Measurements from ENCODE around the gene GBP5.
"Not testable (repeated sequence)": the region's sequence is repeated elsewhere in the genome, so short reads cannot be mapped to it uniquely, and the experiment has no call there.

Gene GBP5

GRCh38 chr1:89272269-89273041 is at the start of gene GBP5:
TSS of gene GBP5 (minus strand) at chr1:89272860. CDS start at chr1:89269555, 3,305 bp downstream.
- DNase-seq (ENCODE audit: low read depth in 2 of 2): peak in 1 of 2 donors; percentile 41

GRCh38 chr1:89322402-89322801 is 49.7 kb upstream of the GBP5 start:
- no peak for DNase-seq (ENCODE audit: low read depth in 2 of 2)

- no peak for DNase-seq (ENCODE audit: low read depth in 2 of 2)
Measured at GRCh38 chr1:89312572-89312971, 39.9 kb upstream of the GBP5 start.

GRCh38 chr1:89311757-89312156 is 39.1 kb upstream of the GBP5 start:
- no peak for DNase-seq (ENCODE audit: low read depth in 2 of 2)

- DNase-seq (ENCODE audit: low read depth in 2 of 2): no peak
Measured at GRCh38 chr1:89310976-89311375, 38.3 kb upstream of the GBP5 start.

GRCh38 chr1:89310505-89310904 is 37.8 kb upstream of the GBP5 start:
- DNase-seq (ENCODE audit: low read depth in 2 of 2): no peak

GRCh38 chr1:89309828-89310227 is 37.2 kb upstream of the GBP5 start:
- no peak for DNase-seq (ENCODE audit: low read depth in 2 of 2)

GRCh38 chr1:89306273-89306672 is 33.6 kb upstream of the GBP5 start:
- DNase-seq (ENCODE audit: low read depth in 2 of 2): no peak

- no peak for DNase-seq (ENCODE audit: low read depth in 2 of 2)
Measured at GRCh38 chr1:89305493-89305892, 32.8 kb upstream of the GBP5 start.

GRCh38 chr1:89304572-89305230 is 32.0 kb upstream of the GBP5 start:
- no peak for DNase-seq (ENCODE audit: low read depth in 2 of 2)

- DNase-seq (ENCODE audit: low read depth in 2 of 2): no peak
Measured at GRCh38 chr1:89302697-89303332, 30.2 kb upstream of the GBP5 start.

GRCh38 chr1:89299739-89300463 is 27.2 kb upstream of the GBP5 start:
- DNase-seq (ENCODE audit: low read depth in 2 of 2): not testable (repeated sequence)

- no peak for DNase-seq (ENCODE audit: low read depth in 2 of 2)
Measured at GRCh38 chr1:89298461-89298860, 25.8 kb upstream of the GBP5 start.

- DNase-seq (ENCODE audit: low read depth in 2 of 2): no peak
Measured at GRCh38 chr1:89295187-89295586, 22.5 kb upstream of the GBP5 start.

GRCh38 chr1:89291276-89291675 is 18.6 kb upstream of the GBP5 start:
- no peak for DNase-seq (ENCODE audit: low read depth in 2 of 2)

GRCh38 chr1:89288051-89288340 is 15.3 kb upstream of the GBP5 start:
- DNase-seq (ENCODE audit: low read depth in 2 of 2): no peak

- DNase-seq (ENCODE audit: low read depth in 2 of 2): no peak
Measured at GRCh38 chr1:89287181-89288050, 14.8 kb upstream of the GBP5 start.

- DNase-seq (ENCODE audit: low read depth in 2 of 2): no peak
Measured at GRCh38 chr1:89286549-89287180, 14.0 kb upstream of the GBP5 start.

GRCh38 chr1:89285745-89286380 is 13.2 kb upstream of the GBP5 start:
- DNase-seq (ENCODE audit: low read depth in 2 of 2): no peak

GRCh38 chr1:89284078-89284763 is 11.6 kb upstream of the GBP5 start:
- DNase-seq (ENCODE audit: low read depth in 2 of 2): not testable (repeated sequence)
